Inflammatory macrophage (primary cell): ENCODE data around the gene ETS1.
A peak's percentile ranks its signal among the peaks of the same experiment; 100 is the strongest.

Experiments used
- DNase-seq, 2 donors: peaks; one replicate each; pipeline ENCODE4 v3.0.0-alpha.2; 2020 to 2022

ETS1 gene

DNA sequence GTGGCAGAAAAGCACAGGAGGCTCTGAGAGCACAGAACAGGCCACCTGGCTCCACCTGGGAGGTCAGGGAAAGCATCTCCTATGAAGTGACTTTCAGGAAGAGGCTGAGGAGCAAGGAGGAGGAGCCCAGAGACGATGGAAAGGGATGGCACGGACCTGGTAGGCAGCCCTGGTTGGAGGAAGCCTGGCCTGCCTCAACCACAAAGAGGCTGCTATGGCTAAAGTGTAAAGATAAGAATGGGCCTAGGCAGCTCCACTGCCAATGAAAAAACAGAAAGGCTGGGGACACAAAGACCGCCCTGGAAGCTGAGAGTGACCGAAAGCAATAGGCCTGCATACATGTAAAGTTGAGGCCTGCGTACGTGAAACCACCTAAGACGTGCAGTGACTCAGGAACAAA lies 31.2 kb upstream of the ETS1 start:
- no peak for DNase-seq

DNA sequence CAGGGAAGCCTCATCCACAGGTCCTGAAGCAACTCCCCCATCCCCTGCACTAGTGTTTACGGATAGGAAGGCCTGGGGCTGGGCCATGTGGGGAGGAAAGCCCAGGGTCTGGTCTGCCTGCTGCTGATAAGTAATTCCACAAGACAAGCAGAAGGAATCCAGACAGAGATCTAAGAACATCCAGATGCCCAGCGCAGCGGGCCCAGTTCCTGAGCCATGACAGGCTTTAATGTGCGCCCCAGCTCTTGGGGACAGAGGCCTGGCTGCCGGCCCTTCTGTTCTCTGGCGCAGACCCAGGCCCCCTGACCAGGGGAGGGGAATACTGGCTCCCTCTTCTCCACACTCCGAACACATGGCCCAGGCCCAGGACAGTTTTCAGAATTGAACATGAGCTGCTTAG lies 28.8 kb upstream of the ETS1 start:
- no peak for DNase-seq

DNA sequence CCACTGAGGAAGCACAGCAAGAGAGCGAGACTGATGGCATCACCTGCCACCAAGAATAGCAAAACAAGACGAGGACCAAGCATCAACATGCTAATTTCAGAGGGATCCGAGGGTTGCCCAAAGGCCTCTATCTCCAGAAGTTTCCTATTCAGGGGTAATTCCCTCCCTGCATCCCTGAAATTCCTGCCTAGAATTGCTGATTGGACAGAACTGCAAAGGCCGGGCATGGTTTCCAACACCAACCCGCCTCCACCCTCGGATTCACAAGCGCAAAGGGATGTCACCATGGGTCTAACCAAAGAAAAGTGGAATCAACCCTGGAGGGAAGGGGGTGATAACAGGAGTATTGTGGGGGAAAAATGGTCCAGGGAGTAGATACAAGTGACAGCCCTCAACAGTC lies 28.3 kb upstream of the ETS1 start:
- DNase-seq, result no peak

DNA sequence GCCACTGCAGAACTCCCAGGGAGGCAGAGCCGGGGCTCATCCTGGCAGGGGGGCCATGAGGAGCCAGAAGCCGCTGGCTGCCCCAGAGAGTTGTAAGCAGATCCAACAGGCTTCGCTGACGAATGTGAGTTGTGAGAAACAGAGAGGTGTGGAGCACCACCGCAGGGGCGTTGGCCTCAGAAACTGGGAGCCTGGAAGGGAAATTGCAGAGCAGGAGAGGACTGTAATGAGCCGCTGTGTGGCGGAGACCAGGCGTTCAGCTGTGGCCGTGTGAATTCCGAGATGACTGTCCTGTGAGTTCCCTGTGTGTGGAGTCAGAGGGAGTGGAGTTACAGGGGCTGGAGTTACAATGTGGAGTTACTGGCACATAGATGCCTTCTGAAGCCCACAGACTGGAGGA lies 27.7 kb upstream of the ETS1 start:
- DNase-seq, result no peak

DNA sequence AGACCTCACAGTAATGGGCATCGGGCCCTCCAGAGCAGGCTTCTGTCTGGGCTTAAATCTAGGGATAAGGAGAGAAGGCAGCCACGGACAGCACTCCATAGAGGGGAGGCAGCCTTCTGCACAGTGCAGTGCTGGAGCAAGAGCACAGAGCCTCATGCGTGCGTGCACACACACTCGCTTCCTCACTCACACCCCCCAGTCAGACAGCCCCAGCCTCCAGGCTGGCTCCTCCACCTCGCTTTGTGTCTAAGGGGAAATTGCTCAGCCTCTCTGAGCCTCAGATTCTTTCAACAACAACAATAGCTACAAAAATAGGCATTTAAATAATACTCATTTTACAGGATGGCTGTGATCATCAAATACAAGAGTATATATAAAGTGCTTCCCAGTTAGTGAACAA lies 26.7 kb upstream of the ETS1 start:
- no peak for DNase-seq

- no peak for DNase-seq
These were observed 26.1 kb upstream of the ETS1 start for GRCh38 chr11:128613300-128613995.

- peak in 1 of 2 donors; percentile 27 for DNase-seq
These were observed 23.6 kb upstream of the ETS1 start for GRCh38 chr11:128610721-128611617.

GRCh38 chr11:128609785-128610184 lies 22.4 kb upstream of the ETS1 start:
- DNase-seq, result no peak

- DNase-seq, result no peak
These were observed 21.5 kb upstream of the ETS1 start for GRCh38 chr11:128608746-128609407.

DNA sequence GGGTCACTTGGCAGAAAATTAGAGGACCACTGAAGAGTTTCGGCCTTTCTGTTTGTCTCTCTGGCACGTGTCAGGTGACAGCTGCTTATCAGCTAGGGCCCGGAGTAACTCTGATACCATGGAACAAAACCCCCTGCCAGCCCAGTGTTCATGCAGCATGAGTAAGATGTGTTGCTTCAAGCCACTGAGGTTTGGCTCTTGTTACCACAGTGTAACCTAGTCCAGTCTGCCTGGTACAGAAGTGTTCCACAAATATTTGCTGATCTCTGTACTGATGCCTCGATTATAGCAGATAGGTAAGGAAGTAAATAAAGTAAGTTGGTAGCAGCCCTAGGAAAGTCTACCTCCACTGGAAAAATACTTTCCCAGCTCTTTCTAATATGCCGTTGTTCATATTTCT lies 20.5 kb upstream of the ETS1 start:
- DNase-seq, result no peak

DNA sequence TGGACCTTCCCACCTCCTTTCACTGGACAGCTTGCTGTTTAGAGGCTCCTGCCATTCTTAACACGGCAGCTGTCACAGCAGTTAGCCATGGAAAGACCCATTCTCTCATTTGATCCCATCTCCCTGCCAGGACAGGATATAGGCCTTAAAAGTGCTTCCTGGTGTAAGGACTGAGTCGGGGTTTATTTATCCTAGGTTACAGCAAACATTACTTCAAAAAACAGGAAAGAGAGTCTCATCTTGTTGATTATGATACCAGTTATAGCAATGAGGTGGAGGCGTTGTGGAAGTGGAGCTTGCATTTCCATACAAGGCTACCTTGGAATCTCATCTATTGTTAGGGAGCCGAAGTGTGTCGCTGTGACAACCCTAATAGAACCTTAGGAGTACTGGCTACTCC lies 17.4 kb upstream of the ETS1 start:
- no peak for DNase-seq

GRCh38 chr11:128603752-128604414 lies 16.5 kb upstream of the ETS1 start:
- DNase-seq, result no peak

GRCh38 chr11:128603003-128603696 lies 15.8 kb upstream of the ETS1 start:
- DNase-seq, result no peak

DNA sequence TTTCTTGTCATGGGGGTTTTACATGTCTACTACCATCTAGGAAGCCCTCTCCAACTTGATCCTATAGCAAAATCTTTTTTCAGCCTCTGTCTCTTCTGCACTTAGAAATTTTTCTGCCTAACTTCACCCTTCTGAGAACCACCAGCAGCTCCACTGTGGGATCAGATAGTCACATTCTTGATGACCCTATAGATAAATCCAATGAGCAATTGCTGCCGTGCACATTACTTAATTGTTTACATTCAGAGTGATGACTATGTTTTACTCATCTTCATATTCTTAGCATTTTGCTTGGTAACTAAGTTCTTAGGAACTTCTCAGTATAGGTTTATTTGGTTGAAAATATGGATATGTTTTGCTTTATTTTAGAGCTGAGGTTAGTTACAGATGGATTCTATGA lies 12.4 kb upstream of the ETS1 start:
- no peak for DNase-seq

- DNase-seq, result peak in 1 of 2 donors; percentile 30
These were observed 11.3 kb upstream of the ETS1 start for GRCh38 chr11:128598506-128599150.

DNA sequence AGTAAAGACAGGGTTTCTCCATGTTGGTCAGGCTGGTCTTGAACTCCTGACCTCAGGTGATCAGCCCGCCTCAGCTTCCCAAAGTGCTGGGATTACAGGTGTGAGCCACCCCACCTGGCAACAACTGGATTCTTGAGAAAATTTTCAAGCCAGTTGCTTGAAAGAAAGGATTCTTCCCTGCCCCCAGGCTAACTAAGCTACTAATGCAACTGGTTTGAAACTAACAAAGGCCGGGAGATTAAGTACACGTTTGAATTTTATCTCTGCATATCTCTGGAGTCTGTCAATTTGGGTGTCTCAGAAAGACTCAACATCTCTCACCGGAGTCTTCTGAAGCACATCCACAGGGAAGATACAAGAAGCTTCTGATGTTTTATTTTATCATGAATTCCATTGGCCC lies 10.7 kb upstream of the ETS1 start:
- no peak for DNase-seq

GRCh38 chr11:128597209-128597608 lies 9.9 kb upstream of the ETS1 start:
- DNase-seq, result no peak

DNA sequence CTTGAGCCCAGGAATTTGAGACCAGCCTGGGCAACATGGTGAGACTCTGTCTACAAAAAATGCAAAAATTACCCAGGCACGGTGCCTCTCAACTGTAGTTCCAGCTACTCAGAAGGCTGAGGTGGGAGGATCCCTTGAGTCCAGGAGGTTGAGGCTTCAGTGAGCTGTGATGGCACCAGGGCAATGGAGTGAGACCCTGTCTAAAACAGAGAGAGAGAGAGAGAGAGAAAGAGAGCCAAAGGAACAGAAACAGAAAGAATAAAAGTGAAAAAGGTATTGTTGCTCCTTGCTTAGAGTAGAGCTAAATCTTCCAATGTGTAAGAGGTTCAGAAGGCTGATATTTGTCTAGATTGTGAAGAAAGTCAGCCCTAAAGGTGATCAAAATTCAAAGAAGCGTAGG lies 8.9 kb upstream of the ETS1 start:
- DNase-seq, result no peak

- DNase-seq, result no peak
These were observed 8.4 kb upstream of the ETS1 start for GRCh38 chr11:128595775-128596174.

DNA sequence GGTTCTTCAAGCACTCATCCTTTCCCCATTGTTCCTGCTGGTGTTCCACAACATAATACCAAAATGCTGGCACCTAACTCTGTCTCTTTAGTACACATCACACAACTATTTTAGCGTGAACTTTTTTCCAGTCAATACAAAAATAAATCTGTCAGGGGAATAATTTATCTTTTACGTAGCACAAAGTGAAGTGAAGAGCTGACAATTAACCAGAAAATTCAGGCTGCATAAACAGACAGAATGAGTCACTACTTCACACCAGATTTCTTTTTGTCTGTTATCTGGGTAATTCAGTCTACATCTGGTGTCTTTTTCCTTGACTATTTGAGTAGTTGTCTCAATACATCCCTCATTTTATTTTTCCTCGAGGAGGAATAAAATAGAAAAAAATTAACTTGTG lies 7.9 kb upstream of the ETS1 start:
- DNase-seq, result no peak

DNA sequence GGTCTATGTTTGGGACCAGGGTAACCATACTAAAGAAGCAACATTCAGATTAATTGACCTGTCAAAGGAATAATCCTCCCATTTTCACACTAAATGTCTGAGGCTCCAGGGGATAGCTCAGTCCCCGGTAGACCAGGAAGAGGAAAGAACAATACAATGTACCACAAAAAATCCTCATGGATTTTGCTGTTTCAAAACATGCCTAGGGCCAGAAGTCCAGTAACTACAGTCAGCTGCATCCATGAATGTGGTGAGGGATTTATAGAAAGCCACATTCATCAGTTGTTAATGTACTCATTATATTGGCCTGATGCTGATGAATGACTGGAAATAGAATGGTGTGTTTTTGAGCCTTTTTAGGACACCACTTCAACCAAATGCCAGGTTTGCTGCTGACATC lies 6.9 kb upstream of the ETS1 start:
- DNase-seq, result no peak

DNA sequence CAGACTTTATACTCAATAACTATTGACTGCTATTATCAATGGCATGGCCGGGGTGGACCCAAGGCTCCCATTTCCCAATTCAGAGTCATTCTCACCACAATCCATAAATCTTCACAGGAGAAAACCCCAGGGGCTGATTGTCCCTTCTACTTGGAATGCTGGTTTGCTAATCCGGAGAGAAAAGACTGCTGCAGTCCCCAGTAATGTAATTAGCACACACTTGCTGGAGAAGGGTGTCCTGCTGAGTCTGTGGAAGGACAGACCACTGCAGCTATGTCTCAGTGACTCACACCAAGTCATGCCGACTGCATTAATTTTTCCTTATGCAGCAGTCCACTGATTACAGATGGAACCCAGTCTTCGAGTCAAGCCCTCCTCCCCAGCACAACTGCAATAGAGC lies 5.9 kb upstream of the ETS1 start:
- no peak for DNase-seq
